A204.1 (cell line): ENCODE results near the gene ABCB7.
"Not testable (repeated sequence)": the region's sequence is repeated elsewhere in the genome, so short reads cannot be mapped to it uniquely, and the experiment has no call there.

Experiments
- FAIRE-seq: peaks from 2 replicates; lab custom pipeline; 2012; peaks lifted over from hg19 to GRCh38; lab: Jason Lieb, UNC

Gene ABCB7

DNA sequence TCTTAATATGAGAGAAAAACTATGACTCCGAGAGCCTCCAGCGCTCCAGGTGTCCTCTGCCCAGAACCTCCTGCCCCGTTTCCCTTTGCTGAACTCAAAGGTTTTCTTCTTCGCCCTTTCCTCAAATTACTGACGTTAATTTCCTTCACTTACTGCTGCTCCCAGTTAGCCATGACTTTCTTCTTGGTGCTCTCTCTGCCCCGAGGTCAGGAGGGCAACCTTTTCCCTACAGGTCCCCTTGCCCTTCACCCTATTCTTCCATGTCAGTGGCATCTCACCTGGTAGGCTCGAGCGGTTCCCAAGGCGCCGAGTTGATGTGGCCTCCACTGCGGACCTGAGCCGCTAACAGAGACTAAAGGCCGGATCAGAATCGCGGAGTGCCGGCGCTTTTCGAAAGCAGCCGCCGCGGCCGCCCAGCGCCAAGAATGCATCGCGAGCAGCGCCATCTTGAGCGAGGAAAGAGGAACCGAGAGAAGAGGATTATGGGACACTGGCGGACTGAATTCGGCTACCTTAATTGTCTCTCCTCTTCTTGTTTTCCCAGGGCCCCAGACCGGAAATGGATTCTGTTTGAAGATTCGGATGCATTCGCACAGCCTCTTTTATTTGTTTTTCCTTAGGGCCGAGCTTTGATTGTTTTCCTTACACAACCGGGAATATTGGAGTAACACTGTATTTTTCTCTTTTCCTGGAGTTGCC lies at the start of gene ABCB7:
Gene ABCB7 (minus strand): TSS at position 457 of the 699 bp plus-strand sequence. CDS start 11 bp downstream, at position 446.
- peak; percentile 65 for FAIRE-seq

DNA sequence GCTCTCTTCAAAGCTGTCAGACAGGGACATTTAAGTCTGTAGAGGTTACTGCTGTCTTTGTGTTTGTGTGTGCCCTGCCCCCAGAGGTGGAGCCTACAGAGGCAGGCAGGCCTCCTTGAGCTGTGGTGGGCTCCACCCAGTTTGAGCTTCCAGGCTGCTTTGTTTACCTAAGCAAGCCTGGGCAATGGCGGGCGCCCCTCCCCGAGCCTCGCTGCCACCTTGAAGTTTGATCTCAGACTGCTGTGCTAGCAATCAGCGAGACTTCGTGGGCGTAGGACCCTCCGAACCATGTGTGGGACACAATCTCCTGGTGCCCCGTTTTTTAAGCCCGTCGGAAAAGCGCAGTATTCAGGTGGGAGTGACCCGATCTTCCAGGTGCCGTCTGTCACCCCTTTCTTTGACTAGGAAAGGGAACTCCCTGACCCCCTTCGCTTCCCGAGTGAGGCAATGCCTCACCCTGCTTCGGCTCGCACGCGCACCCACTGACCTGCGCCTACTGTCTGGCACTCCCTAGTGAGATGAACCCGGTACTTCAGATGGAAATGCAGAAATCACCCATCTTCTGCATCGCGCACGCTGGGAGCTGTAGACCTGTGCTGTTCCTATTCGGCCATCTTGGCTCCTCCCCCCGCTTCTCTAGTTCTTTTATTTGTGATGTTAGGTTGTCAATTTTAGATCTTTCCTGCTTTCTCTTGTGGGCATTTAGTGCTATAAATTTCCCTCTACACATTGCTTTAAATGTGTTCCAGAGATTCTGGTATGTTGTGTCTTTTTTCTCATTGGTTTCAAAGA lies 32.5 kb upstream of the ABCB7 start:
- not testable (repeated sequence) for FAIRE-seq

DNA sequence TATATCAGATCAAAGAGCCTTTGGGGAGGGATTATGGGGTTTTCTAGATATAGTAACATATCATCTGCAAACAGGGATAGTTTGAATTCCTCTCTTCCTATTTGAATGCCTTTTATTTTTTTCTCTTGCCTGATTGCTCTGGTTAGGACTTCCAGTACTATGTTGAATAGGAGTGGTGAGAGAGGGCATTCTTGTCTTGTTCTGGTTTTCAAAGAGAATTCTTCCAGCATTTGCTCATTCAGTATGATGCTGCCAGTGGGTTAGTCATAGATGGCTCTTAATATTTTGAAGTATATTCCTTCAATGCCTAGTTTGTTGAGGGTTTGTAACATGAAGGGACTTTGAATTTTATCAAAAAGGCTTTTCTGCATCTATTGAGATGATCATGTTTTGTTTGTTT lies 25.6 kb upstream of the ABCB7 start:
- no peak for FAIRE-seq

DNA sequence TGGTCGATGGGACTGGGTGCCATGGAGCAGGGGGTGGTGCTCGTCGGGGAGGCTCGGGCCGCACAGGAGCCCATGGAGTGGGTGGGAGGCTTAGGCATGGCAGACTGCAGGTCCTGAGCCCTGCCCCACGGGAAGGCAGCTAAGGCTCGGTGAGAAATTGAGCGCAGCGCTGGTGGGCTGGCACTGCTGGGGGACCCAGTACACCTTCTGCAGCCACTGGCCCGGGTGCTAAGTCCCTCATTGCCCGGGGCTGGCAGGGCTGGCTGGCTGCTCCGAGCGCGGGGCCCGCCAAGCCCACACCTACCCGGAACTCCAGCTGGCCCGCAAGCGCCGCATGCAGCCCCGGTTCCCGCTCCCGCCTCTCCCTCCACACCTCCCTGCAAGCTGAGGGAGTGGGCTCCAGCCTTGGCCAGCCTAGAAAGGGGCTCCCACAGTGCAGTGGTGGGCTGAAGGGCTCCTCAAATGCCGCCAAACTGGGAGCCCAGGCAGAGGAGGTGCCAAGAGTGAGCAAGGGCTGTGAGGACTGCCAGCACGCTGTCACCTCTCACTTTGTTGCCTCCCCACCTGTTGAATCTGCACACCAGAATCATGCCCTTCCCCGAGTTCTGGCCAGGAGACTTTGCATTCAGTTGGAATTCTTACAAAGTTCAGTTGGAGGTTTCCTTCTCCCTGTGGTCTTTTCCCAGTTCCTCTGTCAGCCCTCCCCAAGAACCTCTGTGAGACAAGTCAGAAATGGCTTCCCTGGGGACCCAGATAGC lies 23.6 kb upstream of the ABCB7 start:
- FAIRE-seq, result not testable (repeated sequence)

GRCh38 chrX:75172257-75172890 lies 16.3 kb upstream of the ABCB7 start:
- FAIRE-seq, result not testable (repeated sequence)

DNA sequence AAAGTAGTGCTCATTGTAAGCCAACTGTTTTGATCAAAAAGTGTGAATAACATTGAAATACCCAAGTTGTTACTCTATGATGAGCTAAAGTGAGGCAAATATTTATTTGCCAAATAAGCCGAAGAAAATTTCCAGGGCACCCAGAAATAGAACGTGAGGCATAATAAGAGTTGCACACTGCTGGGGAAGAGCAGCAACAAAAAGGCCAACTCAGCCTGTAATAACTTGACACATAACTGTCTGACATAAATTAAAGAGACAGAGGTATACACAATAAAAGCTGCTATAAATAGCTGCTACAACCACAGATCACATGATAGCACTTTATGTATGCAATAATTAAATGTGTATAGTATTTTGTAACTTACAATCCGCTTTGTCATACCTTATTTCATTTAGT lies 2.0 kb upstream of the ABCB7 start:
- no peak for FAIRE-seq

- no peak for FAIRE-seq
Measured at GRCh38 chrX:75156531-75156945, 455 bp upstream of the ABCB7 start.

DNA sequence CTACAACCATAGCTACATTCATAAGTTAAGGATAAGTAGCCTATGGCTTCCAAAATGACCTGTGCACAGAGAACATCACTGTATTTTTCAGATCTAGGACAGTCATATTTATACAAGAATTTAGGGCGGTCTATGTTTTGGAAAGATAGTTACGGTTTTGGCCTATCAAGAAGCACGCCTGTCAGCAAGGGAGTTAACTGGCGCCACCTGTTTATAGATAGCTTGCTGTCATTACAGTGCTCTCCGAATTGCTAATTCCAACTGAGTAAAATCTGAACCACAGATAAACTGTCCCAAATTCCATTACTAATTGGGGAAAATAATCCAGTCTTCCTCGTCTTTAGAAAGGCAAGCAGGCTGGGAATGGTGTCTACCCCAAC lies 646 bp downstream of the ABCB7 start:
- no peak for FAIRE-seq

DNA sequence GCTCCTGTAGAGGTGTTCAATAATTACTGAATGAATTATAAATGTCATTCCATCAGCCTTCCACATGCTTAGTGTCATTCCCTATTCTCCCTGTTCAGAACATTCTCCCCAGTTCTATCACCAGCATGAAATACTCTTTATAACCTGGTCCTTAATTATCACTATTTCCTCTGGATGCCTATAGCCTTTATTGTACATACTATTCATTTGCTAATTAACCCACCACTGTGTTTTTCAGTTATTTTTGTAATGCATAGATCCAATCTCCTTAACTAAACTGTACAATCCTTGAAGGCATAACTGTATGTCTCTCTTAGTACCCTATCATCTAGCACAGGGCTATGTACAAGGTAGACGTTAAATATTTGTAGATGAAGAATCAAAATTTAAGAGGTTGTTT lies 1.2 kb downstream of the ABCB7 start:
- FAIRE-seq, result no peak

DNA sequence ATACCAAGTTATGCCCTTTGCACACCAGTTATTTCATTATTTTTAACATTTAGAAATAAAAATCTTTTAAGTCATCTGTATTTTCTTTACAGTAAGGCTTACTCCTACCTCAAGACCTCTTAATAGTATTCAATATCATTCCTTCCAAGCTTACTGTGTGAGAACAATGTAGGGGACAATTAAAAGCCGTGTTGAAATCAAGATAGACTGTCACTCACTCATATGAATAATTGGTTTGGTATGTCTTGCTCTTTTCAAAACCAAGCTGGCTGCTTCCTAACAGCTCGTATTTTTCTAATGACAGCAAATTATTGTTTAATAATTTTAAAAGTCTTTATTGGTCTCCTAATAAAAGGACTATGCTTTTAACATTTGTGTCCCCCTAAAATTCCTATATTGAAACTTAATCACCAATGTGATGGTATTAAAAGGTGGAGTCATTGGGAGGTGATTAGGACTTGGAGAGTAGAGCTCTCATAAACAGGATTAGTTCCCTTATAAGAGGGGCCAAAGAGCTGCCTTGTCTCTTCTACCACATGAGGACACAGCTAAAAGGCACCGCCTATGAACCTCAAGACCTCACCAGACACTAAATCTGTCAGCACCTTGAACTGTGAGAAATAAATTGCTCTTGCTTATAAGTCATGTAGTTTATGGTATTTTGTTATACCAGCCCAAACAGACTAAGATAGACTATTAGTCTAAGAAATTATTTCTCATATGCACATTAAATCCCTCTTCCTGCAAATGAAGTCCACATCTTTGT lies 4.1 kb downstream of the ABCB7 start:
- no peak for FAIRE-seq

- FAIRE-seq, result no peak
Measured at GRCh38 chrX:75149654-75150053, 6.4 kb downstream of the ABCB7 start.

DNA sequence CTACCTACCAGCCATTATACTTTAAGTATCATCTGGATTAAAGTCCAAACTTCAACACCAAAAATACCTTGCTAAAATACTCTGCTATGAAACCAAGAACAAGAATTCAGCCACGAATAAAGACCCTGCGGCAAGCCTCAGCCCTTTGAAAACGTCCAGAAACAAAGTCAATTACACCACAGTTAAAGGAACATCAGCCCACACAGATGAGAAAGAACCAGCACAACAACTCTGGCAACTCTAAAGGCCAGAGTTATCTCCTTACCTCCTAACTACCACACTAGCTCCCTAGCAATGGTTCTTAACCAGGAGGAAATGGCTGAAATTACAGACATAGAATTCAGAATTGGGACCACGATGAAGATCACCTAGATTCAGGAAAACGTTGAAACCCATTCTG lies 23.4 kb downstream of the ABCB7 start:
- FAIRE-seq, result no peak

DNA sequence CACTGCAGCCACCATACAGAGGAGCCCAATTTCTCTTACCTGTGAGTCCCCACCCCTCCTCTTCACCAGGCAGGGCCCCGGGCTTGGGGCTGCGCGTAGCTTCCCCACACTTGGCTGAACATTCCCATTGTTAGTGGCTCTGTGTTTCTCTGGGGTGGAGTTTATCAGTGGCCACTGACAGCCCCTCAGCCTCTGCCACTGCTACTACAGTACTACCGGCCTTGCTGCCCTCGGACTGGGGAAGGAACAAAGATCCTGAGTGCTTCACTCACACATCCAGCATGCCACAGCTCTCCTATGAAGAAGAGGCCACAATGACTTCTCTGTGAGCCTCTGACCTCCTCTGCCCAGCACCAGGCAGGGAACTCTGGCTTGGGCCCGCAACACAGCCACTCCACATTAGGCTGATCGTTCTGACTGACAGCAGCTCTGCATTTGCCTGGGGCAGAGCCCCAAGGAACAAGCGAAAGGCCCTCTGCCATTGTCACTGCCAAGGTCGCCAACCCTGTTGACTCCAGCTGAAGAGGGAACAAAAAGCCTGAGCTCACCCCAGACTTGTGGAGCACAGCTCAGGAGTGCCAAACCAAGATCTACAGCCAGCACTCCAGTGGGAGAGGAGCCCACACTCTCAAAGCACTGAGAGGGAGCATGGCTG lies 24.0 kb downstream of the ABCB7 start:
- FAIRE-seq, result no peak

GRCh38 chrX:75129069-75129468 lies 27.0 kb downstream of the ABCB7 start:
- not testable (repeated sequence) for FAIRE-seq

DNA sequence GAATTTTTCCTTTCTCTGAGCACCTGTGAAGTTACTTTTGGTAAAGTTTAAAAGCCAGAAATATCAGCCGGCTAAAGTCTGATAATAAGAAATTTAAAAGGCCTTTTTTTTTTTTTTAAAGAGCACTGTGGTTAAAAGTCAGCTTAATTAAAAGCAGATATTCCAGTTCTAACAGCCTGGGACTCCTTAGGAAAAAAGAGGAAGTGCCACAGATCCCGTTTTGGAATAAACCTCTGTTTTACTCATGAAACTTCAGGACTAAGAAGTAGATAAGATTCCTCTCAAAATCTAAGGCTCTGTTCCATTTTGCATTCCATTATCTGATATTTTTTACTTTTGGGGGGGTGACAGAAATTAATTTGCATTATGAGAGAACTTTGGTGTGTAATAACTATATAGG lies 37.8 kb downstream of the ABCB7 start:
- FAIRE-seq, result no peak

DNA sequence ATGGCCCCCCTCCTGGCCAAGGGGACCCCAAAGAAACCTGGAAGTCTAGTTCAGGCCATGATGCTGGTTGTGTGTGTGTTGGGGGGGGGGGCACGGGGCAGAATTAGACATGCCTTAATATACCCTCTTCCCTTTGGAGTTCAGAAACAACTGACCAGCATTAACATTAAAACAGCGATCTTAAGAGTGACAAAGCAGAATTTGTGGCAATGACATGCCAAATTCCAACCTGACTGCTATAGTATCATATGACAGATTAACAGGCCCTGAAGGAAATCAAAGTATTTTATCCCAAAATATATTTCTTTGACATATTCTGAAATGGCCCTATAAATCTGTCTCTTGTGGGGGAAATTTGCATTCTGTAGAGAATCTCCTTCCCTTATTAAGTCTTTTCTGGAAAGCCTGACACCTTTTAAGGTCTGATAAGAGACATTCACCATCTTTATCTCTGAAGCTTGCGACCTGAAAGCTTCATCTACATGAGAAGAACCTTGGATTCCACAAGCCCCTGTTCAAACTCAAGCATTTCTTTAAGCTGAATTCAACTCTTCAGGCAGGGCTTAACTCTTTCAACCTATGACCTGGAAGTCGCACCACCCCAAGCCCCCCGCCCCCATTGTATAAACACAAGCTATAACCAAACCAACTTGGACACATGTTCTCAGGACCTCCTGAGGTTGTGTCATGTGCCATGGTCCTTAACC lies 40.2 kb downstream of the ABCB7 start:
- no peak for FAIRE-seq

- no peak for FAIRE-seq
Measured at GRCh38 chrX:75114638-75115037, 41.4 kb downstream of the ABCB7 start.

DNA sequence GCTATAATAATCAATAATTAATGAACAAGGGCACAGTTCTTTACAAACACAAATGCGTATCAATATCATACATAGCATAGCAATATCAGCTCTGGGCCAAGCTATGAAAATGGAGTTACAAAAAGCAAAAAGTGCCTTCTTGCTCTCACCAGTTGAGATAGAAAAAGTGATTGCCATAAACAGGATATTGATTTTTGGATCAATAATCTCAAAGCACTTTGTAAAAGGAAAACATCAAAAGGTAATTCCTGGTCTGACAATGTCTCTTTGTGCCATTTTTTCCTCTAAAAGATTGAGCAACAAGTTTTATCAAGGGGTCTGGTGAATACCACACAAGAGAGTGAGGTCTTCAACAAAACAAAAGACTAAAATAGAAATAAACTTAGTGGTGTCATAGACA lies 42.4 kb downstream of the ABCB7 start:
- no peak for FAIRE-seq

- FAIRE-seq, result no peak
Measured at GRCh38 chrX:75107863-75108509, 48.1 kb downstream of the ABCB7 start.

- FAIRE-seq, result no peak
Measured at GRCh38 chrX:75106772-75107171, 49.3 kb downstream of the ABCB7 start.
